Renal pelvis (tissue), 4 donors: Measurements from ENCODE around the gene GADD45G. TPM values are rescaled to one million over a fixed set of nuclear protein-coding genes. Genes with fewer than 3 reads are reported as not detected.

Source experiments
- DNase-seq: peaks from one replicate; pipeline ENCODE4 v3.0.0-alpha.2; 2013
- polyA plus RNA-seq, 3 donors: library from polyadenylated mRNA; unstranded; fragments of 120-200 nt; gene quantifications; one replicate each; pipeline ENCODE4 v1.2.1, GENCODE V29; 2013; ENCODE audit not compliant: insufficient read length in 3 of 3

The GADD45G gene
- polyA plus RNA-seq, 3 donors = 4.1 to 4.8 (median 4.3) TPM

DNA sequence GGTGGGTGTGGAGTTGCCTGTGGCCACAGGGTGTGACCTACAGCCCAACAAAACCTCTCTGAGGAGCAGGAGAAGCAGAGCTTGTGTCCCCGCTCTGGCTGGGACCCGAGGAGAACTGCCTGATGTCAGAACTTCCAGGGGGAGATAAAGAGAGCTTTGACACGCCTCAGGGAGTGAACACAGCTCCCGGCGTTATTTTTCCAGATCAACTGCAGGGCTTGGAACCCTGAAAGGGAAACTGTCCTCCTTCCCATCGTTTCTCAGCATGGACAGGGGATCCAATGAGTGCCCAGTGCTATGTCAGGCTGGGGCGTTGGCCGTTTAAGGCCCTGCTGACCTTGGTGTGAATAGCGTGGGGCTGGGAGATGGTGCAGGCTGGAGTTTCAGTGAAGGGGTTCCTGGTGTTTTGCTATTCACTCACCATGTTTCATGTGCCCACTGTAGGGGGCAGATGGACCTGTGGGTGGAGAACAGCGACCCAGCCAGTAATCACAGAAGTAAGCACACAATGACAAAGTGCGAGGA lies 22.0 kb downstream of the GADD45G start:
- no peak for DNase-seq

DNA sequence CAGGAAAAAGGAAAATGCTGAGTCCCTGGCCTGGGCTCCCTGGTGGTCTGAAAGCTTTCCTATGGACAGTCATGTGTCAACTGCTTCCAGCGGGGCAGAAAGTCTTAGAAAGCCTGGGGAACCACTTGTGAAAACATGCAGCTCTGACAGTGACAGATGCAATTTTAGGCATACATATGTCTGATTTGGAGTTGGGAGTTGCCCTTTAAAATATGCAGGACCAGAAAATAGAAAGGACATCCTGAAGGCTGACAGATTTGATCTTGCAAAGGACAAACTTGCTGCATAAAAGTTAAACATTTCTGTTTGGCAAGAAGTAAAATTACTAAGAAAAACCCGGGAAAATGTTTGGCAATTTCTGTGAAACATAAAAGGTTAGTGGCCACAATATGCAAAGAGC lies 23.8 kb downstream of the GADD45G start:
- no peak for DNase-seq

DNA sequence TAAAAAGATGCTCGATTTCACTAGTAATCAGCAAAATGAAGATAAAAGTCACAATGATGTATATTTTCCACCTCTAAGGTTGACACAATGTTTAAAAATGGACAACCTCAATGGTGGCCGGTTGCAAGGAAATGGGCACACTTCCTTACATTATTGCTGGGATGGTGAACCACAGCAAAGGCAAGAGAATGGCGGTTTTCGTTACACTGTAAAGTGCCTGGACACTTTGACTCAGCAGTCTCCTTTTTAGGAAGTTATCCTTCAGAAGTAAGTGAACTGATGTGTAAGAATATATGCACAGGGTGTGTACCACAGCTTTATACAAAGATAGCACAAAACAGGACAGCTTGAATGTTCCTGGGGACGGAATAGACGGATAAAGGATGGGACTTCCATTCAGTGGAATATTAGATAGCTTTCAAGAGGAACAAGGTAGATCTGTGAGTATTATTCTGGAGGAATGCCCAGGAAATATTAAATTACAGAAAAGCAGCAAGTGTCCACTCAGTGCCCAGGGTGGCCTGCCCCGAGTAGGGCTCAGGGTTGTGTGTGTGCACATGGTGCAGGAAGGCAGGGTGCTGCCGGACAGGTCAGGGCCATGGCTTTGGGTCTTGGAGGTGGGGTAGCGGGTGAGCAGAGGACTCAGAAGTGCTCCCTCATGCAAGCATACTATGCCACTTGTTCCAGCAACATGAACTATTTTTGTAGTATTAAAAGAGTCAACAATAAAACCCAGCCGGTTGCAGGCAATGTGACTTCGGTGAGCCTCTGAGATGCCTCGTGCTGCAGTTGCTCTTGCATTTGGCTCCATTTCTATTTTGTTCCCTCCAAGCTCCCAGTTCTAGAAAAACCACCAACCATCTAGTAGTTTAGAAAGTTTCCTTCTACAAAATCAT lies 24.5 kb downstream of the GADD45G start:
- DNase-seq = no peak

DNA sequence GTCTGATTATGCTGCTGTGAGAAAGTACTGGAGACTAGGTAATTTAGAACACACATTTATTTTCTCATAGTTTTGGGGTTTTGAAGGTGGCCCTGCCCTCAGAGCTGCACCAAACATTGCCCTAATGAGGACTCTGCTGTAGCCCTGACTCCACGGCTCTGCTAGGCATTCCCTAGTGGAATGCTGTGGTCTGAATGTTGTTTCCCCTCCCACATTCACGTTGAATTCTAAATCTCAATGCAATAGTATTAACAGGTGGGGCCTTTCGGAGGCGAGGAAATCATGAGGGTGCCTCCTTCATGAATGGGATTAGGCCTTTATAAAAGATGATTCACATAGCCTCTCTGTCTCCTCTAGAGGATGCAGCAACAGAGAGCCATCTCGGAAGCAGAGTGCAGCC lies 25.7 kb downstream of the GADD45G start:
- no peak for DNase-seq

DNA sequence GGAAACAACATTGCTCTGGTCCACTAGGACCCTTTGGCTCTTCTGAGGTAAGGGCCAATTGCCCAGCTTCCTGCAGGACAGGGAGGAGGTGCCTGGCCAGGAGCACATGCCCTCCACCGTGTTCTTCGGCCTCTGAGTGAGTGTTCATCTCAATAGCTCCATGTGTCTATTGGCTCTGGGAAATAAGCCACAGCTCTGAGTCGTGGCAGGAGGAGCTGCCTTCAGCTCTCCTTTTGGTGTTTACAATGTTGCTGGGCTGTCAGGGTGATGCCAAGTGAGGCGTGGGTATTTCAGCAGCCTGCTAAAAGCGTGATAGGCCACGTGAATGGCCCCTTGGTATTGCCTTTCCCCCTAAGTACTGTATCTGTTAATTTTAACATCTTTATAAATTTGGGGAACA lies 26.6 kb downstream of the GADD45G start:
- DNase-seq = no peak

DNA sequence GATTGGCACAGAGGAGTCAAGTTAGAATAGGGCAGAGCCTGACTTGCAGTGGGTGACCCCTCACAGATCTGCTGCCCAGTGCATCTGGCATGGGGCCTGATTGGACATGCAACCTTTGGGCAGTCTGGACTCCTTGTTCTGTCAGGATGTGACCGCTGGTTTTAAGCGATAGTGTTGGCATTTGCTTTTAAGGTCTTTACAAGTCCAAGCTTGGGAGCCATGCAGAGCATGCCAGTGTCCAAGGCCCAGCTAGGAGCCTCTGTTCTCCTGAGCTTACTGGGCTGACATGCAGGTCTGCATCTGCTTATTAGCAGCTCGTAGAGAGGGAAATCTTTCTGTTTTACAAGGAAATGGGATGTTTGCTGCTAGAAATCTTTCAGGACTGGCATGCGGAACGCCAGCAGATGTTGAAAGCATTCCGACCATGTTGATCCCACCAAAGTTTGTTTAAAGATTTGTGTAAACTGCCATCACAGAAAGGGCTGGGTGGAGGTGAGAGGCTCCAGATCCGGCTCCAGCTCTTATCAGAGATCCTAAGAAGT lies 27.5 kb downstream of the GADD45G start:
- DNase-seq = no peak

DNA sequence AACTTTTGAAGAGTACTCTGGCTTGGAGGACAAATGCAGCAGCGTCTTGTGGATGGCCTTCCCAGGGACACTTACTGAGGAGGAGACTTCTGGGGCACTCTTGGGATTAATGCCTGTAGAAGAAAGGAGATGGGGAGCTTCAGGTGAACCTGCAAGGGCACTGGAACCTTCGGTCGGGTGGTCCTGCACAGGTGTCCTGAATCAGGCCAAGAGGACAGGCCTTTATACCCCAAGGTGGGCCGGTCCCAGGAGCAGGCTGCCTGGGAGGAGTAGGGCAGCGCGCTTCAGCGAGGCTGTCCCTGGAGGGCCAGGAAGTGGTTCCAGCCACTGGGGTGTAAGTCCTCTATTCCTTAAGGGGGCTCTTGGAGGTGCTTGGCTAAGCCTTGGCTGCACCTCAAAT lies 27.9 kb downstream of the GADD45G start:
- DNase-seq = no peak

DNA sequence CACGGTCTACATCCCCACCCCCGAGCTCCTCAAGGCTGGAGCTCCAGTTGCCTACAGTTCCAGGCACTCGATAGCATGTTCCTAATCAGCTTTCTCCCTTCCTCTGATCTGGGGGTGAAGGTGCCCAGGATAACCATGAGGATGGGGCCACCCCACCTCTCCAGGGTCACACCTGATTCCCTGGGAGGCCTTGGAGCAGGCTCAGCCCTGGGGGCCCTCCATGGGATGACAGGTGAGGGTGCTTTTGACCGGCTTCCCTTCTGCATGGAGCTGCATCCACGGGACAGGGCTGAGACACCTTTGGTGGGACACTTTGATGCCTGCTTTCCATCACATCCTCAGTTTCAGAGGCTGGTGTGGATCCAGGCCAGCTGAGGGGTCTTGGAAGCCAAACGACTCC lies 28.6 kb downstream of the GADD45G start:
- DNase-seq = no peak

DNA sequence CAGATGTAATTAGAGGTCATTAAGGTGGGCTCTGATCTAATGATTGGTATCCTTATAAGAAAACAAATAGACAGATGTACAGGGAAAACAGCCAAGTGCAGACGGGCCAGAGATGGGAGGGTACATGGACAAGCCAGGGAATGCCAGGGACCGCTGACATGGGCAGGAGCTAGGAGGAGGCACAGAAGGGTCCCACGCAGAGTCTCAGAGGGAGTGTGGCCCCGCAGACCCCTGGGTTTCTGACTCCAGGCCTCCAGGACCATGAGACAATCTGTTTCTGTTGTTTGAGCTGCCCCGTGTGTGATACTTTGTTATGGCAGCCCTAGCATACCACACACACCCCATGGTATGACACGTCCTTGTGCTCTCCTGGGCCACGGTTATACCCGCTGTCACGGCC lies 29.1 kb downstream of the GADD45G start:
- no peak for DNase-seq

DNA sequence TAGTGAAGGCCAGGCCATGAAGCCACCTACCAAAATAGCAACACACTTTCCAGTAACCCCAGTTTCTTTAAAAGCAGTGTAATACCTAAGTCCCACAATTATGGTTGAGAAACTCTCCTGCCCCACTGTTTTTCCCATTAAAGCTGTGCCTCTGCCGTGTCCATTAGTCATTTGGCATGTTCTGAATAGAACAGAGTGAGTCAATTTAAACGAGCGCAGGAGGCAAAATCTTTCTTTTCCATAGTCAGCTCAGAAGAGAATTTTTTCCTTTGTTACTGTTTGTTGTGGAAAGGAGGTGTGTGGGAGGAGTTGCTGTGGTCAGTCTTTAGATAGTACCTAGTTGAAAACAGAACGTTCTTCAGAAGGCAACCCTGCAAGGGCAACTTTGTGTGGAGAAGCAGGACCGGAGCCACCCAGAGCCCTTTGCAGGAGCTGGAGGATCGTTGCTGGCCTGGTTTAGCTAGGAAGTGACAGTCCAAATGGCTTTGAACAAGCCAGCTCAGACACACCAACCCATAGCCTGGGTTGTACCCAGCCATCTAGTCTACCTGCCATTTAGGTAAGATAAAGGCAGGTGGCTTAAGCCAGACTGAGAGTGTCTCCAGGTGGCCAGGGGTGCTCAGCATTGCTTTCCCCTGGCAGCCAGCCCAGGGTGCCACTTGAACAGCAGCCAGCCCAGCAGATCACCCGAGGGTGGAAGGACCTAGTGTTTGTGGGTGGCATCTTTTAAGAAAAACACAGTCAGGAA lies 30.4 kb downstream of the GADD45G start:
- no peak for DNase-seq

DNA sequence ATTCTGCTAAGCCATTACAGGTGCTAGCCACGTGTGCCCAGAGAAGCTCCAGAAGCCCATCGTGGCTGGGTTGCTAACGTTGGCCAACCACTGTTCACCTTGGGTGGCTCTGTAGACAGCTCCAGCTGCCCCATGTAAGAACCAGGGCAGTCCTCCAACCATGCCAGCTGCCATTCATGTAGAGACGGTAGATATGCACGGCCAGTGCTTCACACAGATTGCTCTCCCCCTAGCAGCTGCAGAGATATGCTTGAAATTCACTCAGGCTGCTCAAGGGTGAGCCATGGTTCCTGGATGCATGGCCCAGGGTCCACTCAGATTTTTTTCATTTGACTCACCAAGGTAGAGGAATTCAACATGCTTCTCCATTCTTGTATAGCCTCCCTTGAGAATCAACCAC lies 31.0 kb downstream of the GADD45G start:
- no peak for DNase-seq

DNA sequence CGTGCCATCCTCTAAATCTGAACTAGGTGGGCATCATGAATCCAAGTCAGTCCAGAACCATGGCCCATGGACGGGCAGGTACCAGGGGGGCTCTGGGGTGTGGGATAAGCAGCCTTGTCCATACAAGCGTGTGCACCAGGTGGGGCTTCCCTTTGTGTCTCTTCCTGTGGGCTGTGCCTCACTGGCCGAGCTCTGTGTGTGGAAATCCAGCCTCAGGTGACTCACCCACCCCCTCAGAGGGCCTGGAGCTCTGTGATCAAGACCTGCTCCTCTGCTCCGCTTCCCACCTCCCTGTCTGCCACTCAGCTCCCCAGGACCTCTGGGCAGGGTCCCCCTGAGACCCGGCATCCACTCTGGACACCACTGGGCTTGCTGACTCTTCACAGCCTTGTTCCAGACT lies 33.0 kb downstream of the GADD45G start:
- no peak for DNase-seq

DNA sequence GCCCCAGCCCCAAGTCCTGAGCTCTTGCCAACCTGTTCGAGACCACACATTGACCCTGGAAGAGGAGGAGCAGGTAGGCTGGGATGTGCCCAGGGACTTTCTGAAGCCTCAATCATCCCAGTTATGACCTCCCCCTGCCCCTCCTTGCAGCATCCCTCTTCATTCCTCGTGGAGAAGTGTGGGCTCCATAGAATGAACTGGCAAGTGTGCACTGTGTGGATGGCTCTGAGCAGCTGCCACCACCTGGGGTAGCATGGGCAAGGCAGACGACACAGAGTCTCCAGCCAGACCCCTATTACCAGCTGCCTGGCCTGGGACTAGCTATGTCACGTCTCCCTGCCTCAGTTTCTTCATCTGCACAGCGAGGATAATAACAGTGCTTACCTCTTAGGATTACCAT lies 33.5 kb downstream of the GADD45G start:
- DNase-seq = no peak

DNA sequence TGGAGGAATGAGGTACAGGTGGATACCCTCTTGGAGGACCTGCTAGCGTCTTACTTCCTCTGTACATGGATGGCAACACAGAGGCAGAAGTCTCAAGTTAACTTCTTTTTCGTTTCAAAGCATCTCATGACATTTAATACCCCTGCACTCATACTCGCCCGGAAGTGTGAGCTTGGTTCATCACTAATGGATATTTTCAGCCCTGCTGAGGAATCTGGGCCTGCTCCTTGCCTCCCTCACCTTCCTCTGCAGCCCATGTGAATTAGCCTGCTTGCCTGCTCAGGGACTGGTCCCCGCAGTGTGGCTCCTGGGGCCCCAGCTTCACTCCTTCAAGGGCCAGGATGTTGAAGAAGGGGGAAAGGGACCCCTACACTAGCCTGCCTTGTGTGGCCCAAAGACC lies 34.1 kb downstream of the GADD45G start:
- DNase-seq = no peak

DNA sequence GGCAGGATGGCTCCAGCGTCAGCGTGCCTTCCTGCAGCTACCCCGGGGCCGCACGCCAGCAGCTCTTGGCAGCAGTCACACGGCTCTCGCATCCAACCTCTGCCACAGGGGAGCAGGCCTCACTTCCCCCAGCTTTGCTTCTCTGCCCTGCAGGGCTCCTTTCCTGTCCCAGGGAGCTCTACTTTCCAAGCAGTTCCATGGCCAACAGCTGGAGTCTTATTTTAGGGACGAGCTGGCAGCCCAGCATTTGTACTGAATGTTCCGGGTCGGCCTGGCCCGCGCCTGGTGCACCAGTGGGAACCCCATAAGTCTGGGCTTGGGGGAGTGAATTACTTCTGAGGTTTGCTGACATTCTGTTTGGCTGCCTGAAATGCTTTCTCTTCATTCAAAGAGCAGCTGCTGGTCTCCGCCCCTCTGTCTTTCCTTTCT lies 34.6 kb downstream of the GADD45G start:
- no peak for DNase-seq

DNA sequence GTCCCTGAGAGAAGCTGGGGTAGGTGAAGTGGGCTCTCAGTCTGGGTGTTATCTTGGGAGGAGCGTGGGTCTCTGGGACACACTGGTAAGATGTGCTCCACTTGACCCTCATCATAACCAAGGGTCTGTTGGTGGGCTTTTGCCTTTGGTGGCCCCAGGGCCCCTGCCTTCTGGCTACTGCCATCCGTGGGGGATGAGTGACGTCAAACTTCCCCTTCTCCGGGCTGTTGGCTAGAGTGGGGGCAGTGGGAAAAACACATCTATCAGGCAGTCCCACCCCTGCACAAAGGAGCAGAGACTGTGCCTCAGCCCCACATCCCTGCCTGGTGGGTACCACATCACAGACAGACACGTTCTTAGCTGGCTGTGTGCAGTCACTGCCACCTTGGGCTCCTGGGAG lies 35.1 kb downstream of the GADD45G start:
- DNase-seq = no peak

DNA sequence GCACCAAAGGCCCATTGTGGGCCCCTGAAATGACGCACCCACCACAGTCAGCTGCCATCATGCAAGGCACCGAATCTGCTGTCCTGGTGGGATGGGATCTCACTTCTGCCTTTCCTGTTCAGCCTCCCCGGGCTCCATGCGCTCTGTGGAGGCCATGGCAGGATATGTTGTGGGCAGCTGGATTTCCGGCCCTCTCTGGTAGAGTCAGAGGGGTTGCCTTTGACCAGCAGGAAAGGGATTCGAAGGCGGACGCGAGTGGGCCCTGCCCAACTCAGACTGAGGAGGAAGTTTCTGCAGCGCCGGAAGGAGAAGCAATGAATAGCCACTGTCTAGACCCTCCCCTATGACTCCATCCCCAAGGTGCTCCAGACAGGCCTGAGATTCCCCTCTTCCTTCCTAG lies 35.5 kb downstream of the GADD45G start:
- no peak for DNase-seq

DNA sequence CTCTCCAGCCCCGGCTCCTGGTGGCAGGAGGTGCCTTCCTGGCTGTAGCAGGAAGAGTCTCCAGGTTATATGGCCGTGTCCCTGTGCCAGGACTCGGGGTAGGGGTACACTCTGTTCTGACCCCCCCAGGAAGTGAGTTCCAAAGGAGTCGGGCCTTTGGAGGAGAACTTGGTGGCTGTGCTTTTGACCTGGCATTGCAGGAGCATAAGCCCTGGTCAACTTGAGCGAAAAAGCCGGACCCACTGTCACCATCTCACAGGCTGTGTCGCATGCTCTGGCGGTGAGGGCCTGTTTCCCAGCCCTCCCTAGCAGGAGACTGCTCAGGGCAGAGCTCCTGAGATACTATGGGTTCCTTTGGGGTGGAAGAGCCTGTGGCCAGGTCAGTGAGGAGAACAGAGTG lies 36.0 kb downstream of the GADD45G start:
- DNase-seq = no peak

DNA sequence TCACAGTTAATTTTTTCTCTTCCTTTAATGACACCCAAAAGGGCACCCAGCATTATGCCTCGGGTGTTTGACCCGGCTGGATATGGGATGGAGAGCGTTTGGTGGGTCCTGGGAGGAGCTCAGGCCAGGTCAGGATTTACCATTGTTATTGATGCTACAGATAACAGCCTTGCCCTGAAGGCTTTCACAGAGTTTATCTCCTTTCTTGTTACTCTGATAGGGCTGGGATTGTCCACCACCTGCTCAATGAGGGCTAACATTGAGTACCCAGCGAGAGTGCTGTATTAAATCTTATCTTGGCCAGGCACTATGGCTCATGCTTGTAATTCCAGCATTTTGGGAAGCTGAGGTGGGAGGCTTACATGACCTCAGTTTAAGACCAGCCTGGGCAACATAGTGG lies 37.2 kb downstream of the GADD45G start:
- no peak for DNase-seq

DNA sequence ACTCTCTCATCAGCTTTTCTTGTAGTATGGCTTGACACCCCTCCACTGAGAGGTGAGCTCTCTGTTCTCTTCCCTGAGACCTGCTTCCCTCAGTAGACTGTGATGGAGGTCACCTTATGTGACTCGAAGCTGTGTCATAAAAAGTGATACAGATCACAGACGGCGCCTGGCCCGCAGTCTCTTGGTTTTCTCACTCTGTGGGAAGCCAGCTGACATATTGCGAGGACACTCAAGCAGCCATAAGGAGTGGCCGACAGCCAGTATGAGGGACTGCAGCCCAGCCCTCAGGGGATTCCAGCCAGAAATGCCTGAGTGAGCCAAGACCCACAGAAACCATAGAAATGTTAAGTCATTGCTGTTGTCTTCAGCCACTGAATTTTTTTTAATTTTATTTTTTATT lies 38.0 kb downstream of the GADD45G start:
- DNase-seq = no peak

DNA sequence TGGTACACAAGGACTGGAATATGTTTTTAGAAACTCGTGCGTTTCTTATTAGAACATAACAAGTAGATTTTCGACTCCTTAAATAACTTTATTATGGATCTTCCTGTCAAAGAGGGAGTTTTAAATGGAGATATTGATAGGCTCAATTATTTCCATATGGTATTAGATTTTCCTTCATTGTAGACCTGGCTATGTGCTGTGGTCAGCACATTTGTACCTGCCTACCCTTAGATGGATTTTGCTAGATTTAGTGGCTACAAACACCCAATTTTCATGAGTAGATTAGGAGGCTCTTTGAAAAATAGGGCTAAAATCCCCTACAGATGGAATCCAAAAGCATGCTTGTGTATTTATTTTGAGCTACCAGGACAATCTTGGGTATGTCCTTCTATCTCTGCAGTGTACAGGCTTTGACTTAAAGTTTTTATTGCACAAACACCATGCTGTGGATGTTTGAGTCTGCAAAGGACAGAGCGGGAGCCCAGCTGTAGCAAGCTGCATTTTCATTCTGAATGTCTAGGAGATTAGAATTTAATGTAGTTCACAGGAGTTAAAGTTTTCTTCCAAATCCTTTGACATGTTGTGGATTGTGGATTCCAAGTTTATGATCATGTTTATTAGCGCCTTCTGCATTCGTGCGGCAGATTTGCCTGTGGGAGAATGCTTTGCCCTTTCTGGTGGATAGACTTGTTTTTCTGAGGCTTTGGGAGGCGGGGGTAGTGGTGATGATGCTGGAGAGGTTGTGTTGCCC lies 41.6 kb downstream of the GADD45G start:
- DNase-seq = no peak
